C4-2B (cell line): ENCODE measurements around the gene NCOA6.

Source experiments
- H3K27ac ChIP-seq: fragments of 450-650 bp; 2 replicates; pipeline ENCODE4 v1.5.1; 2017
- CTCF ChIP-seq: fragments of 450-650 bp; conservative IDR thresholded peaks from 2 replicates; pipeline ENCODE4 v1.5.1; 2017; ENCODE audit warnings: mild to moderate bottlenecking
- ZFX ChIP-seq: fragments of 450-650 bp; IDR thresholded peaks from 2 replicates; pipeline ENCODE4 v1.6.1; 2017

Gene NCOA6

GRCh38 chr20:34705397-34706301 lies 119.8 kb downstream of the NCOA6 start:
- no peak for TF ChIP-seq ZFX
- TF ChIP-seq CTCF = no peak; the same call in 1 of the 2 replicates
- H3K27ac ChIP-seq = peak overlapping the region; percentile 97

- TF ChIP-seq ZFX (no peak), CTCF (no peak)
- H3K27ac ChIP-seq = peak overlapping the region; percentile 97
Measured at GRCh38 chr20:34705008-34705396, 120.4 kb downstream of the NCOA6 start.

GRCh38 chr20:34704177-34705007 lies 121.1 kb downstream of the NCOA6 start, which contains the start of gene TP53INP2:
TSS of gene TP53INP2 (plus strand) at chr20:34704344. CDS start at chr20:34708740, 4,396 bp downstream.
- peak; percentile 42; the same call in 1 of the 2 replicates for TF ChIP-seq ZFX
- TF ChIP-seq CTCF = no peak
- H3K27ac ChIP-seq = peak within 1 kb of the TSS; percentile 97

- peak overlapping the region; percentile 97 for H3K27ac ChIP-seq
- no peak for TF ChIP-seq ZFX
- no peak for TF ChIP-seq CTCF
Measured at GRCh38 chr20:34703424-34704176, 121.9 kb downstream of the NCOA6 start.

- no peak for TF ChIP-seq ZFX
- no peak for TF ChIP-seq CTCF
- H3K27ac ChIP-seq = peak overlapping the region; percentile 97
Measured at GRCh38 chr20:34703061-34703423, 122.4 kb downstream of the NCOA6 start.

- TF ChIP-seq CTCF (no peak), ZFX (no peak)
- 0 out of 2 replicates have a peak overlapping the region, but pooled peaks have one; percentile 4 for H3K27ac ChIP-seq
Measured at GRCh38 chr20:34701405-34702085, 123.9 kb downstream of the NCOA6 start.
